Left lung (tissue), 10 donors: ENCODE data around the gene PPRC1. TPM values are rescaled to one million over a fixed set of nuclear protein-coding genes. Genes with fewer than 3 reads are reported as not detected.

Experiments
- ATAC-seq: fragments of 200-7000 bp; cut with Tn5 transposase; one replicate; pipeline ENCODE4 v1.9.1; 2020; ENCODE audit warnings: moderate library complexity
- DNase-seq, 4 donors: peaks; one replicate each; pipeline ENCODE4 v3.0.0-alpha.2; 2013 to 2020
- H3K27ac ChIP-seq, 2 donors: fragments of 200-600 bp; sonication (generic) in 1 of 2; one replicate each; pipeline versions ENCODE4 v1.5.0 to v1.8.0; 2020 to 2021
- H3K27me3 ChIP-seq, 2 donors: fragments of 200-600 bp; sonication (generic) in 1 of 2; one replicate each; pipeline versions ENCODE4 v1.5.0 to v1.8.0; 2020 to 2021
- H3K36me3 ChIP-seq, 2 donors: fragments of 200-600 bp; sonication (generic) in 1 of 2; one replicate each; pipeline versions ENCODE4 v1.5.0 to v1.8.0; 2020 to 2021
- H3K4me1 ChIP-seq, 2 donors: fragments of 200-600 bp; one replicate each; pipeline ENCODE4 v1.8.0; 2021
- H3K4me3 ChIP-seq, 2 donors: fragments of 200-600 bp; sonication (generic) in 1 of 2; one replicate each; pipeline versions ENCODE4 v1.5.0 to v1.8.0; 2020 to 2021; ENCODE audit warnings: mild to moderate bottlenecking in 1 of 2
- H3K9me3 ChIP-seq, 2 donors: fragments of 200-600 bp; sonication (generic) in 1 of 2; one replicate each; pipeline versions ENCODE4 v1.5.0 to v1.8.0; 2020 to 2021
- intact Hi-C, 2 donors: fragments of 100-400 bp; cut with DNase I; formaldehyde crosslinking; loops; one replicate each; pipeline versions ENCODE4 v1.11.2 to v1.14.2; 2022
- polyA plus RNA-seq, 6 donors: library from polyadenylated mRNA; unstranded; fragments of 120-200 nt; gene quantifications; one replicate each; pipeline ENCODE4 v1.2.1, GENCODE V29; 2013; ENCODE audit not compliant: insufficient read length in 6 of 6
- total RNA-seq, 2 donors: library from RNA; stranded (reverse); fragmentation: NEBNext Ultra II Directional; extraction: Animal tissue kit (Norgen Biotek cat#: 25700); gene quantifications; one replicate each; pipeline ENCODE4 v1.2.1, GENCODE V29; 2021
- TF ChIP-seq, protein P1 (sequence below), 2 donors: fragments of 200-600 bp; sonication (generic) in 1 of 2; IDR thresholded peaks; one replicate each; pipeline versions ENCODE4 v1.5.0 to v1.8.0; 2021; ENCODE audit warnings: antibody characterized with exemption in 2 of 2
- donor health status: DM: no; HTN: yes; CAD: no.
- donor health status: DM: no; HTN: no; CAD: no.

PPRC1 gene
- total and polyA plus RNA-seq, 8 donors, result 27.8 to 52.9 (median 42.0) TPM

GRCh38 chr10:102090772-102091171 is 42.1 kb upstream of the PPRC1 start:
- intact Hi-C loops, result no loop called here
- DNase-seq (no peak), ATAC-seq (no peak)
- no peak overlapping the region for H3K27ac ChIP-seq
- no peaks in the 10 kb centered on the region for H3K27me3 ChIP-seq
- no peak overlapping the region for H3K4me3 ChIP-seq
- no peaks in the 10 kb centered on the region for H3K9me3 ChIP-seq
- H3K36me3 ChIP-seq, result no peaks in the 10 kb centered on the region
- no peaks in the 10 kb centered on the region for H3K4me1 ChIP-seq
- TF ChIP-seq, protein P1, sequence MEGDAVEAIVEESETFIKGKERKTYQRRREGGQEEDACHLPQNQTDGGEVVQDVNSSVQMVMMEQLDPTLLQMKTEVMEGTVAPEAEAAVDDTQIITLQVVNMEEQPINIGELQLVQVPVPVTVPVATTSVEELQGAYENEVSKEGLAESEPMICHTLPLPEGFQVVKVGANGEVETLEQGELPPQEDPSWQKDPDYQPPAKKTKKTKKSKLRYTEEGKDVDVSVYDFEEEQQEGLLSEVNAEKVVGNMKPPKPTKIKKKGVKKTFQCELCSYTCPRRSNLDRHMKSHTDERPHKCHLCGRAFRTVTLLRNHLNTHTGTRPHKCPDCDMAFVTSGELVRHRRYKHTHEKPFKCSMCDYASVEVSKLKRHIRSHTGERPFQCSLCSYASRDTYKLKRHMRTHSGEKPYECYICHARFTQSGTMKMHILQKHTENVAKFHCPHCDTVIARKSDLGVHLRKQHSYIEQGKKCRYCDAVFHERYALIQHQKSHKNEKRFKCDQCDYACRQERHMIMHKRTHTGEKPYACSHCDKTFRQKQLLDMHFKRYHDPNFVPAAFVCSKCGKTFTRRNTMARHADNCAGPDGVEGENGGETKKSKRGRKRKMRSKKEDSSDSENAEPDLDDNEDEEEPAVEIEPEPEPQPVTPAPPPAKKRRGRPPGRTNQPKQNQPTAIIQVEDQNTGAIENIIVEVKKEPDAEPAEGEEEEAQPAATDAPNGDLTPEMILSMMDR (IDR thresholded peaks at IDR 0.05), result no peak

- Histone ChIP-seq H3K4me1 (no peaks in the 10 kb centered on the region), H3K4me3 (no peak overlapping the region), H3K27me3 (no peaks in the 10 kb centered on the region), H3K9me3 (no peaks in the 10 kb centered on the region), H3K27ac (no peak overlapping the region), H3K36me3 (no peaks in the 10 kb centered on the region)
- TF ChIP-seq, protein P1 (IDR thresholded peaks at IDR 0.05), result no peak
- ATAC-seq (no peak), DNase-seq (no peak)
- intact Hi-C loops, result no loop called here
These were observed 36.4 kb upstream of the PPRC1 start for GRCh38 chr10:102096449-102096848.

DNA sequence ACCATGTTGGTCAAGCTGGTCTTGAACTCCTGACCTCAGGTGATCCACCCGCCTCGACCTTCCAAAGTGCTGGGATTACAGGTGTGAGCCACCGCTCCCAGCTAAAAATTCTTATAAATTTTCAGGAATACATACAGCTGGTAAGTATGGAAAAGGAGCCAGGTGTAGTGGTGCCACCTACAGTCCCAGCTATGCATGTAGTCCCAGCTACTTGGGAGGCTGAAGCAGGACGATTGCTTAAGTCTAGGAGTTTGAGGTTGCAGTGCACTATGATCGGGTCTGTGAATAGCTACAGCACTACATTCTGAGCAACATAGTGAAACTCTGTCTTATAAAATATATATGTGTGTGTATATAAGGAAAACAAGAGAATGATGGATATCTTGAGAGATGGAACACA is 31.7 kb upstream of the PPRC1 start:
- Histone ChIP-seq H3K9me3 (no peaks in the 10 kb centered on the region), H3K4me3 (no peak overlapping the region), H3K27ac (no peak overlapping the region), H3K36me3 (no peaks in the 10 kb centered on the region), H3K27me3 (no peaks in the 10 kb centered on the region), H3K4me1 (peaks cover 0 to 4% of the 10 kb centered on the region in 2 donors)
- intact Hi-C loops, result no loop called here
- no peak for DNase-seq
- TF ChIP-seq, protein P1 (IDR thresholded peaks at IDR 0.05), result no peak
- no peak for ATAC-seq

GRCh38 chr10:102102421-102102820 is 30.4 kb upstream of the PPRC1 start:
- DNase-seq, result no peak
- intact Hi-C loops, result no loop called here

GRCh38 chr10:102106998-102107397 is 25.8 kb upstream of the PPRC1 start:
- Histone ChIP-seq H3K27ac (no peak overlapping the region), H3K27me3 (no peaks in the 10 kb centered on the region), H3K4me1 (peaks cover 0 to 4% of the 10 kb centered on the region in 2 donors), H3K36me3 (peaks cover 0 to 50% of the 10 kb centered on the region in 2 donors), H3K4me3 (no peak overlapping the region), H3K9me3 (no peaks in the 10 kb centered on the region)
- DNase-seq, result no peak
- ATAC-seq, result no peak
- intact Hi-C loops, result no loop called here
- TF ChIP-seq, protein P1 (IDR thresholded peaks at IDR 0.05), result no peak

More at GRCh38 chr10:102102421-102102820, 30.4 kb upstream of the PPRC1 start:
- no peak for ATAC-seq
- TF ChIP-seq, protein P1 (IDR thresholded peaks at IDR 0.05), result no peak
- H3K27me3 ChIP-seq, result no peaks in the 10 kb centered on the region
- H3K27ac ChIP-seq, result no peak overlapping the region
- H3K9me3 ChIP-seq, result no peaks in the 10 kb centered on the region
- H3K36me3 ChIP-seq, result peaks cover 0 to 10% of the 10 kb centered on the region in 2 donors
- H3K4me1 ChIP-seq, result peaks cover 0 to 4% of the 10 kb centered on the region in 2 donors
- no peak overlapping the region for H3K4me3 ChIP-seq
